MM.1S (cell line): ENCODE results near the gene DUSP8.

Experiments
- CTCF ChIP-seq: fragments of 300-600 bp; sonication (generic); IDR thresholded peaks from 2 replicates; pipeline ENCODE4 v1.5.1; 2016; ENCODE audit warnings: antibody characterized with exemption, low read length, mixed read lengths
- EZH2 ChIP-seq: fragments of 300-600 bp; sonication (generic); optimal IDR thresholded peaks from 2 replicates; pipeline ENCODE3; 2017; ENCODE audit warnings: low read depth, mild to moderate bottlenecking, antibody characterized with exemption, low read length, mixed read lengths
- EZH2phosphoT487 ChIP-seq: fragments of 300-600 bp; sonication (generic); IDR thresholded peaks from 2 replicates; pipeline ENCODE4 v1.6.1; 2018; ENCODE audit warnings: antibody characterized with exemption, low read length

- TF ChIP-seq CTCF (no peak), EZH2 (peak; percentile 54), EZH2phosphoT487 (peak; percentile 42; the same call in 1 of the 2 replicates)
Measured at GRCh38 chr11:1547467-1548098, 24.5 kb downstream of the DUSP8 start.
